ENCODE results near the gene AARS2. TPM values are rescaled to one million over a fixed set of nuclear protein-coding genes. Genes with fewer than 3 reads are reported as not detected.

AARS2 gene
- total and polyA plus RNA-seq, 2 of the 4 experiments (the other 2 are of a cell fraction) = 9.1 to 10.4 TPM

GRCh38 chr6:44302856-44303255, 10.3 kb downstream of the AARS2 start:
- H3K79me1 ChIP-seq (ENCODE audit: low read depth in 1 of 2, low read length in 2 of 2) = 0 out of 4 replicates have a peak, but pooled peaks cover 0 to 2% of the 10 kb centered on the region in 2 experiments
- no peak overlapping the region for H2BK5ac ChIP-seq (ENCODE audit: low read depth, low read length, poor library complexity, severe bottlenecking)
- no peaks in the 10 kb centered on the region for H4K20me1 ChIP-seq (ENCODE audit: insufficient read depth, low read length)
- in situ Hi-C loops (cut with MboI; ENCODE audit: low sequenced_read_pairs) = no loop called here
- no peak overlapping the region for H3K4me3 ChIP-seq (ENCODE audit: insufficient read depth, low read depth, low read length)
- ATAC-seq (ENCODE audit: low read depth) (no peak), DNase-seq (no peak)
- no peak overlapping the region for H4K5ac ChIP-seq (ENCODE audit: low read depth, low read length)
- intact Hi-C loops (cut with micrococcal nuclease) = no loop called here
- no peak for TF ChIP-seq RAD21 (IDR thresholded peaks at IDR 0.05; ENCODE audit: low read length)
- no peak for TF ChIP-seq BHLHE40 (IDR thresholded peaks at IDR 0.05; ENCODE audit: low read depth, low read length)
- no peak for TF ChIP-seq RFX5 (IDR thresholded peaks at IDR 0.05; ENCODE audit: low read depth, low read length)
- no peak for TF ChIP-seq CTCF (conservative IDR thresholded peaks at IDR 0.05; ENCODE audit: low read depth, low read length)
- TF ChIP-seq POLR2A (IDR thresholded peaks at IDR 0.05; ENCODE audit: low read depth, low read length) = no peak
- TF ChIP-seq MAFK (IDR thresholded peaks at IDR 0.05; ENCODE audit: low read depth, low read length) = no peak
- TF ChIP-seq FOS (IDR thresholded peaks at IDR 0.05; ENCODE audit: low read depth, low read length) = no peak
- TF ChIP-seq ELK1 (IDR thresholded peaks at IDR 0.05; ENCODE audit: borderline replicate concordance, low read depth, low read length) = no peak
- no peak for TF ChIP-seq SMC3 (IDR thresholded peaks at IDR 0.05; ENCODE audit: low read depth, low read length)
- TF ChIP-seq RCOR1 (IDR thresholded peaks at IDR 0.05; ENCODE audit: insufficient replicate concordance, low read length) = no peak
- no peak for TF ChIP-seq CHD1 (IDR thresholded peaks at IDR 0.05; ENCODE audit: low read depth, low read length)
- no peak for TF ChIP-seq MAZ (IDR thresholded peaks at IDR 0.05; ENCODE audit: borderline replicate concordance, low read depth, low read length)
- no peak overlapping the region for H3K18ac ChIP-seq (ENCODE audit: low read depth, low read length)
- no peak overlapping the region for H3K9ac ChIP-seq (ENCODE audit: low read depth, low read length)
- no TSS peak for BruUV-seq (replicated peaks)
- H2AK5ac ChIP-seq (ENCODE audit: low read depth, low read length) = no peak overlapping the region
- H3K36me3 ChIP-seq (ENCODE audit: control insufficient read depth, insufficient read depth, low read length) = peaks cover 65% of the 10 kb centered on the region
- no peaks in the 10 kb centered on the region for H3K4me1 ChIP-seq (ENCODE audit: control insufficient read depth, insufficient read depth, low read length)
- peaks cover 2% of the 10 kb centered on the region; the same call in 1 of the 2 replicates for H3K27me3 ChIP-seq (ENCODE audit: control insufficient read depth, insufficient read depth, low read length)
- 57% methylated on average over 2 of the region's 12 CpGs; no CpG with 5 or more reads in 1 of the 2 experiments for WGBS, 2 experiments (ENCODE audit: extremely low coverage in 2 of 2, insufficient read length in 1 of 2)
- no peak overlapping the region for H3K23ac ChIP-seq (ENCODE audit: low read depth, low read length)
- H4K91ac ChIP-seq (ENCODE audit: insufficient read depth, low read depth, low read length) = no peak overlapping the region
- dilution Hi-C loops (cut with HindIII; ENCODE audit: low sequenced_read_pairs, unreplicated experiment) = no loop called here
- no peak overlapping the region for H2BK15ac ChIP-seq (ENCODE audit: low read depth, low read length)
- H3K14ac ChIP-seq (replicated peaks; ENCODE audit: low read depth, low read length) = no peak overlapping the region
- H3K4ac ChIP-seq (ENCODE audit: low read depth, low read length) = no peak overlapping the region
- H3K27ac ChIP-seq (ENCODE audit: insufficient read depth, low read length) = no peak overlapping the region
- H3K4me2 ChIP-seq (ENCODE audit: low read depth, low read length) = no peak overlapping the region
- no peak overlapping the region for H2BK20ac ChIP-seq (ENCODE audit: low read depth, low read length)
- H2AFZ ChIP-seq (replicated peaks; ENCODE audit: low read length, poor library complexity) = peak overlapping the region; percentile 32
- no peaks in the 10 kb centered on the region for H3K9me3 ChIP-seq (ENCODE audit: control insufficient read depth, insufficient read depth, low read length)
- POLR2A ChIA-PET (ENCODE audit: unreplicated experiment) = no interaction called here
- CTCF ChIA-PET = no interaction called here
- H2AK9ac ChIP-seq (replicated peaks; ENCODE audit: low read depth, low read length, poor library complexity) = no peak overlapping the region
- no peaks in the 10 kb centered on the region for H3K9me1 ChIP-seq (ENCODE audit: insufficient read depth, low read length)
- H3K56ac ChIP-seq (ENCODE audit: extremely low read depth, insufficient read depth, low read length) = no peak overlapping the region
- H4K8ac ChIP-seq (ENCODE audit: low read depth in 2 of 2, low read length in 2 of 2) = no peak overlapping the region
- no peak overlapping the region for H2BK120ac ChIP-seq (ENCODE audit: low read depth, low read length)

All from IMR-90 (cell line).